Measurements from ENCODE around the gene CHST6.

DNA sequence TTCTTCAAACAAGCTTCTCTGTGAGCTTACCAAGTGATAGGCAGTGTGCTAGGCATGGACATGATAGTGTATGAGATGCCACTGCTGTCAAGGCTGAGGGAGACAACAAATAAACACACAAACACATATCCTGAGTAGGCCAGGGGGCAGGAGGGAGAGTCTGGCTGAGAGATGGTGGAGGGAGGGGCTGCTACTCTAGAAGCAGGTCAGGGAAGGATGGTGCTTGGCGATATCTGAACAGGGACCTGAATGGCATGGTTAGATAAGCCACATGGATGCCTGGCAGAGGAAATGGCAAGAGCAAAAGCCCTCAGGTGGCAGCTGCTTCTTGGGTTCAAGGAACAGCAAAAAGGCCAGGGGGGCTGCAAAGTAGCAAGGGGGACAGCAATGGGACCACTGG is 8.6 kb upstream of the CHST6 start:
- TF ChIP-seq EP300 (IDR thresholded peaks at IDR 0.05) (no peak), POLR2AphosphoS5 (IDR thresholded peaks at IDR 0.05) (no peak)
- TF ChIP-seq, protein P1, sequence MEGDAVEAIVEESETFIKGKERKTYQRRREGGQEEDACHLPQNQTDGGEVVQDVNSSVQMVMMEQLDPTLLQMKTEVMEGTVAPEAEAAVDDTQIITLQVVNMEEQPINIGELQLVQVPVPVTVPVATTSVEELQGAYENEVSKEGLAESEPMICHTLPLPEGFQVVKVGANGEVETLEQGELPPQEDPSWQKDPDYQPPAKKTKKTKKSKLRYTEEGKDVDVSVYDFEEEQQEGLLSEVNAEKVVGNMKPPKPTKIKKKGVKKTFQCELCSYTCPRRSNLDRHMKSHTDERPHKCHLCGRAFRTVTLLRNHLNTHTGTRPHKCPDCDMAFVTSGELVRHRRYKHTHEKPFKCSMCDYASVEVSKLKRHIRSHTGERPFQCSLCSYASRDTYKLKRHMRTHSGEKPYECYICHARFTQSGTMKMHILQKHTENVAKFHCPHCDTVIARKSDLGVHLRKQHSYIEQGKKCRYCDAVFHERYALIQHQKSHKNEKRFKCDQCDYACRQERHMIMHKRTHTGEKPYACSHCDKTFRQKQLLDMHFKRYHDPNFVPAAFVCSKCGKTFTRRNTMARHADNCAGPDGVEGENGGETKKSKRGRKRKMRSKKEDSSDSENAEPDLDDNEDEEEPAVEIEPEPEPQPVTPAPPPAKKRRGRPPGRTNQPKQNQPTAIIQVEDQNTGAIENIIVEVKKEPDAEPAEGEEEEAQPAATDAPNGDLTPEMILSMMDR (IDR thresholded peaks at IDR 0.05) = no peak

All from gastroesophageal sphincter (tissue), 3 donors.